ENCODE data around the gene ACOX2.

DNA sequence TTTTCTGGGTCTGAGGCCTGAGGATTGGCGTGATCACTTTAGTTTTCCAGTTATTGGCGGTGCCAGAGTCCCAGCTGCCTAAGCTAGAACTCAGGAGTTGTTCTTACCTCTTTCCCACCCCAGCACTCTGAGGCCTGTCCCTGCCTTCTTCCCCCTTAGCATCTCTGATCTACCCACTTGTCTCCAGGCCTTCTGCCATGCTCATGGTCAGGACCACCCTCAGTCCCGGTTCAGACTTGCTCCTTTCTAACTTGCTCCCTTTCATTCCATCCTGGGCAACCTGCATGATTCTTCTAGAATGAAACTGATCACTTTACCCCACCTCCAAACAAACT lies 15.7 kb downstream of the ACOX2 start:
- TF ChIP-seq CTCF (IDR thresholded peaks at IDR 0.05; ENCODE audit: low read depth, low read length, missing input control), result no peak
- TF ChIP-seq, protein P1, sequence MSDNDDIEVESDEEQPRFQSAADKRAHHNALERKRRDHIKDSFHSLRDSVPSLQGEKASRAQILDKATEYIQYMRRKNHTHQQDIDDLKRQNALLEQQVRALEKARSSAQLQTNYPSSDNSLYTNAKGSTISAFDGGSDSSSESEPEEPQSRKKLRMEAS (IDR thresholded peaks at IDR 0.05), result no peak
